GM21786 (cell line): Measurements from ENCODE around the gene SHMT1.
"Not testable (repeated sequence)": the region's sequence is repeated elsewhere in the genome, so short reads cannot be mapped to it uniquely, and the experiment has no call there.

Source experiments
- ATAC-seq: cut with Tn5 transposase; IDR thresholded peaks from one replicate; pipeline ENCODE4 v1.9.1; 2021; ENCODE audit not compliant: unreplicated experiment

Gene SHMT1

DNA sequence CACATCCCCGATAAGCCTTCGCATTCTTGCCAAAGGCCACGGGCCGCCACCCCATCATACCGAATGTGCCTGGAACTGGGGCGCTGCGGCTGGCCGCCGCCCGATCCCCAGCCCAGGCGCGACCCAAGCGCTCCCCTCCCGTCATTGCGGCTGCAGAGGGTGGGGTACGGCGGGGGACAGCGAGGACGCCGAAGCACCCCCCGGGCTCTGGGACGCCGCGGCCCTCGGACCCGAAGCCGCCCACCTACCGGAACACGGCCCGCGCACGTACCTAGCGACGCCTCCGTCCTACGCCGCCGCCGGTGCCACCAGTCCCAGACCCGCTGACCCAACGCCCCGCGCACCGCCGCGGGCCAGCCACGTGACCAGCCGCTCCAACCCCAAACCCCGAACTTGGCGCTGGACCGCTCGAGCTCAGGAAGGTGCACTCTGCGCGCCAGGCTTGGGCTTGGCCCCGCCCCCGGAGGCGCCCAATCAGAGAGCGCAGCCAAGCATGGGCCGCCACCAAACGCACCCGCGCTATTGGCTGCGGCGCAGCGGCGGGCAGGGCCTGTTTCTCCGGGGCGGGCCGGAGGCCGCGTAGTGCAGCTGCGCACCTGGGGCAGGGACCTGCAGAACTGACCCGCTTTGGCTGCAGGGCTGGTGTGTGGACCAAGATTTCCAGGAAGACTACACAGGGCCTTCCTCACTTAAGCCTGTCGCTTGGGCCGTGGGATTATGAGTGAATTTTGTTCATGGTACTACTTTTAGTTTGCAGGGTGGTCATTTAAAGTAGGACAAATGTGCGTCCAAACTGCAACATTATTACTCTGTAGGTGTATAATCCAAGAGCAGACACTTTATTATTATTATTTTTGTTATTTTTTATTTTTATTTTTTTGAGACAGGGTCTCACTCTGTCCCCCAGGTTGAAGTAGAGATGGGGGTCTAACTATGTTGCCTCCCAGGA, at the start of gene SHMT1:
Gene SHMT1, minus strand, starts transcription at position 450 of the 949 bp plus-strand sequence. CDS start 7,569 bp downstream, outside the sequence.
- ATAC-seq, result peak; percentile 97

DNA sequence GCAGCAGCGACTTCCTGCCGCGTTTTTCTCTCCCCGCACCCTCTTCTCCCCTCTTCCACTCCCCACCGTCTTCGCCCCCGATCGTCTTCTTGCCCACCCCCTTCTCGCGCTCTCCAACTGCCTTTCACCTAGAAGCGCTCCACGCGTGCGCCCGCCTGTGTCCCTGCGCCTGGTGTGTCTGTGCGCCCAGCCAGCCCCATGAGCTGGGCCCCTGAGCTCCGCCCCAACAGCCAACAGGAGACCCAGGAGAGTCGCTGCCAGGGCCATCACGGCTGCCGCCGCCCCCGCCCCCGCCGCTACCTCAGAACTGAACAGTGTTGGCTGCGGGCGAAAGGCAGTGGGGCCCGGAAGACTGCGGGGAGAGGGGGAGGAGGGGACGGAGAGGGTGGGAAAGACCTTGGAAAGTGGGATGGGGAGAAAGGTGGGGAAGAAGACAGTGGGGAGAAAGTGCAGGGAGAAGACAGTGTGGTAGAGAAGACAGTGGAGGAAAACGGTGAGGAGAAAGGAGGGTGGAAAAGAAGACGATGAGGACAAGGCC, 48.7 kb upstream of the SHMT1 start:
- not testable (repeated sequence) for ATAC-seq

DNA sequence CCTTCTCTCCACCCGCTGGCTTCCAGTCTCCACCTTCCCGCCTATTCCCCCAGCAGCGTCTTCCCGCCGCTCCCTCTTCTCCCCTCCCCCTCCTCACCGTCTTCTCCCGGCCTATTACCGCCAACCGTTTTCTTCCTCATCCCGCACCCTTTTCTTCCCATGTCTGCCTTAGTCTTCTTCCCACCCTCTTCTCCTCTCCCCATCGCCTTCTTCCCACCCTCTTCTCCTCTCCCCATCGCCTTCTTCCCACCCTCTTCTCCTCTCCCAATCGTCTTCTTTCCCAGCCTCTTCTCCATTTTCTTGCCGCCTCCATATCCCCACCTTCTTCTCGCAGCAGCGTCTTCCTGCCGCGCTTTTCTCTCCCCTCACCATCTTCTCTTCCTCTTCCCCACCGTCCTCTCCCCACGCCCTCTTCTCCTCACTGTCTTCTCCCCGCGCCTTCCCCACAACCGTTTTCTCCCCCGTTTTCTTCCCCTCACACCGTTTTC, 48.1 kb upstream of the SHMT1 start:
- not testable (repeated sequence) for ATAC-seq

DNA sequence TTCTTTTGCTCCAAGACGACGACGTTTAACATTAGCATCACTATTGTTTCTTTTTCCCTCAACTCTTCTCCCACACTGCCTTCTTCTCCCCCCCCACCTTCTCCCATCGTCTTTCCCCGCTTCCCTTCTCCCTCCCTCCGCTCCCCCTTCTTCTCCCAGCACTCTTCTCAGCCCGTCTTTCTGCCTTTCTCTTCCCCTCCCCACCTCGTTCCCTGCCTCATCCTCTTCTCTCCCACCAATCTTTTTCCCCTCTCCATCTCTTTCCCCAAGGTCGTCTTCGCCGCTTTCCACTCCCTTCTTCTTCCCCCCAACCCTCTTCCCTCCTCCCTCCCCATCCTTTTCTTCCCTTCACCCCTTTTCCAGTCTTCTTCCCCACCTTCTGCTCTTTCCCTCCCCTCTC, 47.4 kb upstream of the SHMT1 start:
- not testable (repeated sequence) for ATAC-seq

DNA sequence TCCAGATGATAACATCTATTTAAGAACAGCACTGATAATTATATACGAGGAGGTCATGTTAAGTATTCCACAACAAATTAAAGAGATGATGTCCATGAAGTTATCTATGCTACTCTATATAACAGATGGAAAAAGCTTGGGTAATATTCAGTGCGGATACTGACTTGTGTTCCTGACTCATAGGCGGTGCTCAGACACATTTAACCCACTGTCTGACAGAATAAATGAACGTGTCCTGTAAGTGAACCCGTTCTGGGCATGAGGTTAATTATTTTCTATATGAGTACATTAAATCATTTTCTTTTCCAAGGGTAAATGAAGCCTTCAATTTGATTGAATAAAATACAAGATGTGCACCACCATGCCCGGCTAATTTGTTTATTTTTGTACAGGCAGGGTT, 46.0 kb upstream of the SHMT1 start:
- not testable (repeated sequence) for ATAC-seq

DNA sequence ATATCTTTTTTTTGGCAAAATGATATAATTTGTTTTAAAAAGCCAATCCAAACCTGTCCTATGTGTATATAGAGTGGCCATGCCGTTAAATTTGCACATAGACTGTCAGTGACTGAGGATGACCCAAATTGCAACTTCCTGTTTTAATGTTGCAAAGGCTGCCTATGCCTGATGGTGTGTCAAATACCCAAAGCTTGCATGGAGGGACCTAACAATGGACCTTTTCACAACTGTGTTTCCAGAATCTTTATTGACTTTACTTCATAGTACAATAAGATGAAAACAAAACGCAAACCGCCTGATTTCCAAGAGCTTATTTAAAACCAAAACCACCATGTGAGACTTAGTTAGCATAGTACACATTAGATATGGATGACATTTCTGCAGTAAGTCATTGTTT, 45.6 kb upstream of the SHMT1 start:
- ATAC-seq, result not testable (repeated sequence)

DNA sequence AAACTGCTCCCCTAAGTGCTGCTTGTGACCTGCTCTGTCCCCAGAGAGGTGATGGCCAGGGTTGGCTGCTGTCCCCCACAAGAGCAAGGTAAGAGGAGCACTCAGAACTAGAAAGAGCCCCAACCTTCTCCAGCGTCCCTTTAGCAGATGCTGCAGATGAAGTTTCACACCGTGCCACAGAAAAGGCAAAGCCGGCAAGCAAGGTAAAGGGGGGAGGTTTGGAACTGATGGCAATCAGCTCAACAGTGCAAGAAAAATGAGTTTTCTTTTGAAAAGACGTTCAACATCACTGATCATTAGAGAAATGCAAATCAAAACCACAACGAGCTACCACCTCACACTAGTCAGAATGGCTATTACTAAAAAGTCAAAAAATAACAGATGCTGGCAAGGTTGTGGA, 40.3 kb upstream of the SHMT1 start:
- ATAC-seq, result peak; percentile 84

DNA sequence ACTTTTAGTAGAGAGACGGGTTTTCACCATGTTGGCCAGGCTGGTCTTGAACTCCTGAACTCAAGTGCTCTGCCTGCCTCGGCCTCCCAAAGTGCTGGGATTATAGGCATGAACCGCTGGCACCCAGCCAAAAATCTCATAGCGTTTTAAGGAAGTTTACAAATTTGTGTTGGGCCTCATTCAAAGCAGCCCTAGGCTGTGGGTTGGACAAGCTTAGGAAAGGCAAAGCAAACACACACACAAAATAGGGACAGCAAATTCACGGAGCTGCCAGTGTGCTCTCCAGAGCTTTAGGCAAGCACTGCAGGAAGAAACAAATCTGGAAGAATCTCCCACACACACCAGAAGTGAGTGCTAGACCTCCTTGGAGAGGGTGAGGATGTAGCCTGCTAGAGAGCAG, 39.8 kb upstream of the SHMT1 start:
- not testable (repeated sequence) for ATAC-seq

DNA sequence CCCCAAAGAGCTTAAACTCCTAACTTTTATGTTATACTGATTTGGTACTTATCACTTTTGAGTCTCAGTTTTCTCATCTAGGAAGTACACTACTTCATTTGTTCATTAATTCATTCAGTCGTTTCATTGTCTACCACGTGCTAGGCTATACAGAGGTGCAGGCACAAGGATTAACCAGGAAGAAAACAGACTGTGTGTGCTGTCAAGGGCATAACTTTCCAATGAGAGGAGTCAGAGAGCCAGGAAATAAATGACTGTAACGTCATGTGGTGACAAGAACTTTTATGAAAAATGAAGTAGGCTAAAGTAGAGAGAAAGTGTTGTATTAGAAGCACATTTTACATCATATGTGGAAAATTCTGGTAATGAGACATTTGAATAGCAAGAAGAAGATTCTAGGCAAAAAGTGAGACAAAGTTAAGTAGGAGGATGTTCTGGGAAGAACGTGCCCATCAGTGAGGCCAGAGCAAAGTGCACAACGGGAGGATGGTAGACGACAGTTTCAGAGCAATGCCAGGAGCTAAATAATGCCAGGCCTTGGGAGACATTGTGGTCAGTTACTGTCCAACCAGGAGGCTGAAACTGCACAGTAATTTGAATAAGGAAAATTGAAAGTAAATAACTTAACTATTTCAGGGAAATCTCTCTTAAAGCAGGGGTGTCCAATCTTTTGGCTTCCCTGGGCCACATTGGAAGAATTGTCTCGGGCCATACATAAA, 38.7 kb upstream of the SHMT1 start:
- not testable (repeated sequence) for ATAC-seq

DNA sequence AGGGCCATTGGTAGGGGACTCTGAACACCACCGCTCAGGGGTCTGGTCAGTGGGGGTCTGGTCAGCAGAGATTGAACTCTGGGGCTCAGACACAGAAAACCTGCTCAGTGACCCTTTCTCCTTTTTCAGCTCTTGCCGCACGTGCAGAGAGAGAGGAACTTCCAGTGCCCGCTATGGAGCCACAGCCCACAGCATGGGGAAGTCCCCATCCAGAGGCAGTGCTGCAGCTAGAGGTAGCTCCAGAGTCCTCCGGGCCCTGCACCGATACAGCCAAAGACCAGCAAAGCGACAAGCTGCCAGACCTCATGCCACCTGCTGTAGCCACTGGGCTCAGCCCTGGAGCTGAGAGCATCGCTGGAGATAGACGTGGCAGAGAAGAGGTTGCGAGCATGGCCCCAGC, 25.4 kb upstream of the SHMT1 start:
- not testable (repeated sequence) for ATAC-seq

DNA sequence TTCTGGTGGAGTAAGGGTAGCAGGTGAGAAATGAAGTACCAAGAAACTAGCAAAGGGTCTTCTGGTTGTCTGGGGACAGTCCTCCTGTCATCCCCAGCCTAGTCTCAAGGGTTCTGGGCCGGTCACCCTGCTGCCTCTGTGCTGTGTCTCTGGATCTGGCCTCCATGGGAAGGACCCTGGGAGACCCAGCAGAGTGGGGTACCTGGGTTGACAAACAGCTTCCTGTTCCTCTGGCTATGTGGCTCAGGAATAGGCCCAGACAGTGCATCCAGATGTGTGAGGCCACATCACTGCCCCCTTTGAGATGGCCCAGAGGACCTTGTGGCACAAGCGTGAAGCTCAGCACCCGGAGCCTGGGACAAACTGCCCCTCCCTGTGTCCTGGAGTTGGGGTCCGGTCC, 24.9 kb upstream of the SHMT1 start:
- ATAC-seq, result not testable (repeated sequence)

DNA sequence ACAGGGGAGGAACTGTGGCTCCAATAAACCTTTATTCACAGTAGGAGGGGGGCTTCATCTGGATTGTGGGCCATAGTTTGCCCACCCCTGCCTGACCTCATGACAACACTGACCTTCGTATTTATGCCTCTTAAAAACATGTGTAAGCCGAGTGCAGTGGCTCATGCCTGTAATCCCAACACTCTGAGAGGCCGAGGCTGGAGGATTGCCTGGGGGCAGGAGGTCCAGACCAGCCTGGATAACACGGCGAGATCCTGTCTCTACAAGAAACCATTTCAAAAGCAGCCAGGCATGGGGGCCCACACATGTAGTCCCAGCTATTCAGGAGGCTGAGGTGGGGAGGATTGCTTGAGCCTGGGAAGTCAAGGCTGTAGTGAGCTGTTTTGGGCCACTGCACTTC, 24.2 kb upstream of the SHMT1 start:
- ATAC-seq, result not testable (repeated sequence)

DNA sequence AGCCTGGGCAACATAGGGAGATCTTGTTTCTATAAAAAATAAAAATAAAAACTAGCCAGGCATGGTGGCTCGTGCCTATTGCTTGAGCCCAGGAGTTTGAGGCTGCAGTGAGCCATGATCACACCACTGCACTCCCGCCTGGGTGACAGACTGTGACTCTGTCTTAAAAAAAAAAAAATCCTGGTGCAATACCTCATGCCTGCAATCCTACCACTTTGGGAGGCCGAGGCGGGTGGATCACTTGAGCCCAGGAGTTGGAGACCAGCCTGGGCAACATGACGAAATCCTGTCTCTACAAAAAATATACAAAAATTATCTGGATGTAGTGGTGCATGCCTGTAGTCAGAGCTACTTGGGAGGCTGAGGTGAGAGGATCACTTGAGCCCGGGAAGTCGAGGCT, 20.9 kb upstream of the SHMT1 start:
- ATAC-seq, result not testable (repeated sequence)

DNA sequence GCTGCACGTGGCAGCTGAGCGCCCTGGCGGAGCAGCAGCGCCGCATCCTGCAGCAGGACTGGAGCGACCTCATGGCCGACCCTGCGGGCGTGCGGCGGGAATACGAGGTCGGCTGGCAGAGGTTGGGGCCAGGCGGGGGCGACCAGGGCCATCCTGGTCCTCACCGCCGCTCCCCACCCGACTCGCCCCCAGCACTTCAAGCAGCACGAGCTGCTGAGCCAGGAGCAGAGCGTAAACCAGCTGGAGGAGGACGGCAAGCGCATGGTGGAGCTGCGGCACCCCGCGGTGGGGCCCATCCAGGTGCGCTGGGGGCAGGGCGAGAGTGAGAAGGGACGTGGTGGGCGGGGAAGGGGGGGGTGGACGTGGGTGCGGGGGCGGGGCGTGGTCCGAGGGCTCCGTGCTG, 19.7 kb upstream of the SHMT1 start:
- not testable (repeated sequence) for ATAC-seq

DNA sequence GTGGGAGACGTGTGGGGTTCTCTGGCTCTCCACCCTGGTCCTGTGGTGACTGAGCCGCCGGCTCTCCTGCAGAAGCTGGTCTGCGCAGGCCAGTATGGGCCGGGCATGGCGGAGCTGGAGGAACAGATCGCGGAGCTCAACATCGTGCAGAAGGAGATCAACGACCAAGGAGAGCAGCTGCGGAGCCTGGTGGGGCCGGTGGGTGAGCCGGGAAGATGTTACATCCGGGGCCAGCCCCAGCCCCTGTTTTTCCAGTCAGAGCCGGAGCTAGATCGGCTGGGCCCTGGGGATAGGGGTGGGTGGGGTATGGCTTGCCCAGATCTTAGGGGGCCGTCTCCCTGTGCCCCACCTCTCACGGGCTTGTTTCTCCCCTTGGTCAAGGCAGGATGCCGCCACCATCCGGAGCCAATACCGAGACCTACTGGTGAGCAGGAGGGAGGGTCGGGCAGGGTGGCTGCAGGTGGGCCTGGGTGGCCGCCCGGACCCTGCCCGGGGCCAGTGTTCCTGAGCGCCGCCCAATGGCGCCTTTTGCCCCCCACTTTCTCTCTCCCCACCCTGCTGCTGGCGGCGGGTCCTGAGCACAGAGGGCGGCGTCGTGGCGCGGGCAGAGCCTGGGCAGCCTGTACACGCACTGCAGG, 19.2 kb upstream of the SHMT1 start:
- no peak for ATAC-seq

DNA sequence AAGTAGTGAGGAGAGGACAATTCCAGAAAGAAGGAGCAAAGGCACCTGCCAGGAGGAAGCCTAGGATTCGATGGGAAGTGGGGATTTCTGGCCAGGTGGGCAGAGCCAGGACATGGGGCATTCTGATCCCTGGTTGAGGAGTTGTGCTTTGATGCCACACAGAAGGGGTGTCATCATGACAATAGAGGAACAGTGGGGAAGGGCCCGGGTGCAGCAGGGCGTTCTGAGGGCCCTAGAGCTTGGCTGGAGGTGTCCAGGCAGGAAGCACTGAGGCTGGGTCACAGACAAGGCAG, 18.5 kb upstream of the SHMT1 start:
- ATAC-seq, result no peak

DNA sequence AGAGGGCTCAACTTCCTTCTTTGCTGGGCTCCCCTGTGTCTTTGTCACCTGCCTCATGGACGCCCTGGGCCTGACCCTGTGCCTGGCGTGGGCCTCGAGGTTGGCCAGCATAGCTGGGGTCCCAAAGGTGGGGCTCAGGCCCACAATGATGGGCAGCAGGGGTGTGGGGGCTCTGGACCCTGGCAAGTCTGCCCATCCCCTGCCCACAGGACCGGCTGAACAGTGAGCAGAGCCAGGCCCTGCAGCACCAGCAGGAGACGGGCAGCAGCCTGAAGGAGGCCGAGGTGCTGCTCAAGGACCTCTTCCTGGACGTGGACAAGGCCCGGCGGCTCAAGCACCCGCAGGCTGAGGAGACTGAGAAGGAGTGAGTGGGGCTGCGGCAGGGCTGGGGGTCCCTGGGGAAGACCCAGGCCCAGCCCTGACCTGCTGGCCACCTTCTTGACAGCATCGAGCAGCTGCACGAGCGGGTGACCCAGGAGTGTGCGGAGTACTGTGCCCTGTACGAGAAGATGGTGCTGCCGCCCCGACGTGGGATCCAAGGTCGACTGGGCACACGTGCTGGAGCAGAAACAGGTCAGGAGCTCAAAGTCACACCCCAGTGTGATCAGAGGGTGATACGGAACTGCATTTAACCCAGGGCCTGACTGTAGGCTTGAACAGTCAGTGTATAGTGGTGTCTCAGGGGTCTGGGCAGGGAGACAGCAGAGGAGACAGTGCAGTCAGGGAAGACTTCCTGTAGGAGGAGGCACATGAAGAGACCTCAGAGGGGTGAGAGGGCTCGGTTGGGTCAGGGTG, 18.0 kb upstream of the SHMT1 start:
- ATAC-seq, result no peak

DNA sequence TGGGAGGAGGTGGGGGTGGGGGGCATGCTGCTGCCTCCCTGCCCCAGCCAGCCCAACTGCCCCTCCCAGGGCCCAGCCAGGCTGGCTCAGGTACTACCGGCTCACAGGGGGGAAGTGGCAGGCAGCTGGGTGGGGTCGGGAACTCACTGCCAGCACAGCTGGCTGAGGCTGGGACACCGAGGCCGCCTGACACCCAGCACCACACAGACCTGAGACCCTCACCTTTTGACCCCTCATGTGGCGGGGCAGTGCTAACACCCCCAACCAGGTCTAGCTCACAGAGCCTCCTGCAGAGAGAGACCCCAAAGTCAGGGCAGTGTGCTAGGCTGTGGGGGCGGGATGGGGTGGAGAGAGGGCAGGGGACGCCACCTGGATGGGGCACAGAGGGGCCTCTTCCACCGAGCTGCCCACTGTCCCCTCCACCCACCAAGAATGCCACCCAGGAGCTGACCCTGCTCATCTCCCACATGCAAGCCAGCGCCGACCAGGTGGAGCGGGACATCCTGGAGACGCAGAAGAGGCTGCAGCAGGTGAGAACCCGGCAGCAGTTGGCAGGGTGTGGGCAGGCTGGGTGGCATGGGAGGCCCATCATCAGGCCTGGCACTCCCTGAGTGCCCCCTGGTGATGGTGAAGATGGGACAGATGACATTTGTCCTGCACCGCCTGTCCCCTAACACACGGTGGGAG, 17.3 kb upstream of the SHMT1 start:
- no peak for ATAC-seq

DNA sequence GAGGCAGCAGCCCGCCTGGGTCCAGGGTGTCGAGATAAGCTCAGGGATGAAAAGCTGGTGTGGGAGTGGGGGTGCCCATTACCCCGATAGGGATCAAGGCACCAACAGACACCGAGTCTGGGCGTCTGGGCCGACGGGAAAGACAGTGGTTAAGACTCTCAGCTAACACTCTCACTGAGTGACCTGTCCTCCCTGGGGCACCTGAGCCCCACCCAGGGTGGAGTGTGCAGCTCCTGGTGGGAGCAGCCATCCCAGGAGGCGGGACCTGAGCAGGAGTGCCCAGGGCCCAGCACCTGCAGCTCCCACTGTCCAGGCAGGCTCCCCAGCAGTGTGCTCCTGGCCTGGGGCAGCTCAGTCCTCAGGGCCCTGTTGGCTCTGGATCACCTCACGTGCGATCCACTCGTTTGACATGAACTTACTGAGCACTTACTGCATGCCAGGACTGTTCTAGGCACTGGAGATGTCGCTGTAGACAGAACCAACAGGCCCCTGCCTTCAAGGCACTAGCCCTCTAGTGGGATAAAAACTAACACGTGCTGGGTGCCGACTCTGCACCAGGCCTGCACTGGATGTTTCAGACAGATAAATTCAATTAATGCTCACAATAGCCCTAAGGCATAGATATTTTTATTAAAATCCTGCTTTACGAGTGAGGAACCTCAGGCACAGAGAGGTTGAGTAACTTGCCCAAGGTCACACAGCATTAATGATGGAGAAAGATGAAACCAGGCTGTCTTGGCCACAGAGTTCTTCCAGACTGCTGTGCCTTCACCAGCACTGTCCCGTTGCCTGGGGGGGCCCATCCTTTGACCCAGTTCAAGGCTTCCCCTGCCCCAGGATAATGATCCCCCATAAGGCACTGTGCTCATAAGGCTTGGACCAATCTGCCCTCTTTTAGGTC, 16.1 kb upstream of the SHMT1 start:
- no peak for ATAC-seq
